Measurements from ENCODE around the gene CHSY1. TPM values are rescaled to one million over a fixed set of nuclear protein-coding genes. Genes with fewer than 3 reads are reported as not detected.

Gene CHSY1
- polyA plus RNA-seq, 1 donor from 2014 or later: 16.1 TPM

GRCh38 chr15:101191242-101191641 lies 60.6 kb downstream of the CHSY1 start:
- Histone ChIP-seq H3K9me2 (ENCODE audit: insufficient read depth, low read length) (no peaks in the 10 kb centered on the region), H3K4me3 (ENCODE audit: low read length) (no peak overlapping the region), H3K9ac (ENCODE audit: low read length) (no peak overlapping the region), H3K79me2 (replicated peaks; ENCODE audit: insufficient read depth, low read length) (peaks cover 17% of the 10 kb centered on the region), H4K20me1 (ENCODE audit: insufficient read depth) (no peaks in the 10 kb centered on the region), H3K9me3 (ENCODE audit: low read length) (no peaks in the 10 kb centered on the region), H3K27me3 (ENCODE audit: insufficient read depth, low read depth, low read length) (no peaks in the 10 kb centered on the region), H3K4me2 (ENCODE audit: low read length) (no peak overlapping the region), H3K36me3 (ENCODE audit: insufficient read depth, low read length) (no peaks in the 10 kb centered on the region), H2AFZ (ENCODE audit: low read depth, low read length) (no peak overlapping the region), H3K27ac (ENCODE audit: low read length) (no peak overlapping the region), H3F3A (ENCODE audit: insufficient read depth, low read length, poor library complexity, severe bottlenecking) (peaks cover 3% of the 10 kb centered on the region)
- no peak for TF ChIP-seq EP300 (conservative IDR thresholded peaks at IDR 0.05; ENCODE audit: poor library complexity, severe bottlenecking)
- TF ChIP-seq CTCF (IDR thresholded peaks at IDR 0.05; ENCODE audit: poor library complexity, severe bottlenecking): no peak
- no peak for TF ChIP-seq REST (IDR thresholded peaks at IDR 0.05; ENCODE audit: borderline replicate concordance)
- no peak for TF ChIP-seq TAF1 (IDR thresholded peaks at IDR 0.05; ENCODE audit: low read depth)
- TF ChIP-seq MXI1 (conservative IDR thresholded peaks at IDR 0.05; ENCODE audit: poor library complexity, severe bottlenecking): no peak
- no peak for TF ChIP-seq EZH2 (IDR thresholded peaks at IDR 0.05; ENCODE audit: borderline replicate concordance, insufficient read depth, low read length, poor library complexity, severe bottlenecking)
- TF ChIP-seq RAD21 (conservative IDR thresholded peaks at IDR 0.05): no peak
- TF ChIP-seq POLR2AphosphoS5 (IDR thresholded peaks at IDR 0.05): no peak
- no peak for TF ChIP-seq SMC3 (conservative IDR thresholded peaks at IDR 0.05; ENCODE audit: poor library complexity)

GRCh38 chr15:101190092-101190595 lies 61.7 kb downstream of the CHSY1 start:
- TF ChIP-seq POLR2AphosphoS5 (IDR thresholded peaks at IDR 0.05): no peak
- no peak for TF ChIP-seq RAD21 (conservative IDR thresholded peaks at IDR 0.05)
- TF ChIP-seq SMC3 (conservative IDR thresholded peaks at IDR 0.05; ENCODE audit: poor library complexity): no peak
- Histone ChIP-seq H4K20me1 (ENCODE audit: insufficient read depth) (no peaks in the 10 kb centered on the region), H3K9me3 (ENCODE audit: low read length) (no peaks in the 10 kb centered on the region), H3K4me2 (ENCODE audit: low read length) (no peak overlapping the region), H2AFZ (ENCODE audit: low read depth, low read length) (no peak overlapping the region), H3K9ac (ENCODE audit: low read length) (no peak overlapping the region), H3K4me3 (ENCODE audit: low read length) (no peak overlapping the region), H3K27ac (ENCODE audit: low read length) (no peak overlapping the region), H3F3A (ENCODE audit: insufficient read depth, low read length, poor library complexity, severe bottlenecking) (peaks cover 3% of the 10 kb centered on the region), H3K9me2 (ENCODE audit: insufficient read depth, low read length) (no peaks in the 10 kb centered on the region), H3K79me2 (replicated peaks; ENCODE audit: insufficient read depth, low read length) (peaks cover 14% of the 10 kb centered on the region), H3K27me3 (ENCODE audit: insufficient read depth, low read depth, low read length) (no peaks in the 10 kb centered on the region), H3K36me3 (ENCODE audit: insufficient read depth, low read length) (no peaks in the 10 kb centered on the region)

Data from neural cell (in vitro differentiated cells).